ENCODE measurements around the gene TSPAN18.
A peak's percentile ranks its signal among the peaks of the same experiment; 100 is the strongest.
"Not testable (repeated sequence)": the region's sequence is repeated elsewhere in the genome, so short reads cannot be mapped to it uniquely, and the experiment has no call there.

The TSPAN18 gene

DNA sequence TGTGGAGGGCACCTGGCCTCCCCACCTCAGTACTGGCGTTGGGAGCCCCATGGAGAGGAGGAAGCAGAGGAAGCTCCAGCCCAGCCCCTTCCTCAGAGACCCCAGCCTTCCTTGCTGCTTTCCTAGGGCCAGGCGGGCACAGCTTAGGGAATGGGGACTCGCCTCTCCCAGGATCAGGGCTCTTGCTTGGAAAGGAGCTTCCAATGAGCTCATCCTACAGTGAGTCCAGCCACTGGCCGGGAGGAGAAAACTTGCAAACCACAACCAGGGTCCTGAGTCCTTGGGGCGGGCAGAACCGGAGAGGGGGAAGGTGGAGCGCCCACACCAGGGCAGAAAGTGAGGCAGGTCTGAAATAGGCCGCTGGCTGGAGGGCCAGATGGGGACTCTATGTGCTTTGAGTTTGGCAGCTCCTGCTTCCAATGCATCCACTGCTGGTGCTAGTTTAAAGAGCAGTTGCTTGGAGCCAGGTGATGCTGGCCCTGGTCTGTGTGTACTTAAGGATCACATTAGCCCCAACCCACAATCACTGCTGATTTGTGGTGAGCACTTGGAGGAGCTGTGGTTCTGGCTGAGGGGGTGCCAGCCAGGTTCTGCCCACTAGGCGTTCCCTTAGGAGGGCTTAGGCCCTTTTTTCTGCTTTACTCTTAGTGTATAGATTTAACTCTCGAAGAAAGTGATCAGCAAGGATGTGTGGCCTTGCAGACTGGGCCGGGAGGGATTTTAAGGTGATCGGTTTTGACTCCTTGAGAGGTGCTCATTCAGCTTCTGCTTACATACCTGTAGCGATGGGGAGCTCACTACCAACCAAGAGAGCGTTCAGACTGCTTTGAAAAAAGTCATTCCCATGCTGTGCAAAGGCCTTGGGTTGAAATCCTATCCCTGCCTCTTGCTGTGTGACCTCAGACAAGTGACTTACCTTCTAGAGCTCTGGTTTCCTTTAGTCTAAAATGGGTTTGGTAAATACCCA is 142.0 kb downstream of the TSPAN18 start:
- Histone ChIP-seq H3K9me3 (ENCODE audit: insufficient read depth, low read length) (no peaks in the 10 kb centered on the region), H3K27ac (ENCODE audit: low read length) (no peak overlapping the region), H3K4me3 (ENCODE audit: low read length) (no peak overlapping the region), H3K4me1 (ENCODE audit: low read length) (peaks cover 48% of the 10 kb centered on the region), H3K9ac (ENCODE audit: low read length) (no peak overlapping the region), H4K20me1 (ENCODE audit: insufficient read depth, low read length) (no peaks in the 10 kb centered on the region), H3K36me3 (replicated peaks; ENCODE audit: low read depth, low read length) (peaks cover 8% of the 10 kb centered on the region), H3K4me2 (ENCODE audit: low read length) (no peak overlapping the region), H3K27me3 (ENCODE audit: low read depth, low read length) (no peaks in the 10 kb centered on the region), H3K79me2 (ENCODE audit: low read length) (no peaks in the 10 kb centered on the region), H2AFZ (ENCODE audit: low read depth, low read length) (no peak overlapping the region)
- no peak for TF ChIP-seq CTCF (IDR thresholded peaks at IDR 0.05; ENCODE audit: low read depth, low read length)
- TF ChIP-seq EZH2phosphoT487 (IDR thresholded peaks at IDR 0.05; ENCODE audit: low read depth): no peak

DNA sequence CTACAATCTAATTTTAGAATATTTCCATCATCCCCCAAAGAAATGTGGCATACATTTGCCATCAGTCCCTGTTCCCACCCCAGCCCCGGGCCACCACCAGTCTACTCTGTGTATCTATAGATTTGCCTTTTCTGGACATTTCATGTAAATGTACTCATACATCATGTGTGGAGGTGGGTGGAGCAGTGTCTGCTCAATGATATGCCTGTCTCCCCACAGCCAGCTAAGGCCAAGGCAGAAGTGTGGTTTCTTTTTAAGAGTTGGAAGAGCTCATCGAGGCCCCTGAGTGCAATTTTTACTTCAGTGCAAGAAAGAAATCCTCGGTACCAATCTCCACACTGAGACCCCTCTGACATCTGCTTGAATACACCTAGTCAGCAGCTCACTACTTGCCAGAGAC is 143.4 kb downstream of the TSPAN18 start:
- H3K27ac ChIP-seq (ENCODE audit: low read length): peak overlapping the region; percentile 9; the same call in 1 of the 2 replicates
- H3K27me3 ChIP-seq (ENCODE audit: low read depth, low read length): no peaks in the 10 kb centered on the region
- no peaks in the 10 kb centered on the region for H4K20me1 ChIP-seq (ENCODE audit: insufficient read depth, low read length)
- no peak overlapping the region for H3K9ac ChIP-seq (ENCODE audit: low read length)
- peaks cover 8% of the 10 kb centered on the region for H3K36me3 ChIP-seq (replicated peaks; ENCODE audit: low read depth, low read length)
- no peaks in the 10 kb centered on the region for H3K9me3 ChIP-seq (ENCODE audit: insufficient read depth, low read length)
- TF ChIP-seq CTCF (IDR thresholded peaks at IDR 0.05; ENCODE audit: low read depth, low read length) (no peak), EZH2phosphoT487 (IDR thresholded peaks at IDR 0.05; ENCODE audit: low read depth) (no peak)
- H3K4me2 ChIP-seq (ENCODE audit: low read length): no peak overlapping the region
- H2AFZ ChIP-seq (ENCODE audit: low read depth, low read length): no peak overlapping the region
- H3K4me3 ChIP-seq (ENCODE audit: low read length): no peak overlapping the region
- H3K79me2 ChIP-seq (ENCODE audit: low read length): no peaks in the 10 kb centered on the region
- peaks cover 39% of the 10 kb centered on the region for H3K4me1 ChIP-seq (ENCODE audit: low read length)

- Histone ChIP-seq H3K27ac (ENCODE audit: low read length) (peak overlapping the region; percentile 9; the same call in 1 of the 2 replicates), H3K4me3 (ENCODE audit: low read length) (no peak overlapping the region), H3K27me3 (ENCODE audit: low read depth, low read length) (no peaks in the 10 kb centered on the region), H3K4me1 (ENCODE audit: low read length) (peaks cover 34% of the 10 kb centered on the region), H2AFZ (ENCODE audit: low read depth, low read length) (no peak overlapping the region), H3K36me3 (replicated peaks; ENCODE audit: low read depth, low read length) (peaks cover 8% of the 10 kb centered on the region), H3K4me2 (ENCODE audit: low read length) (no peak overlapping the region), H3K9ac (ENCODE audit: low read length) (no peak overlapping the region), H3K9me3 (ENCODE audit: insufficient read depth, low read length) (no peaks in the 10 kb centered on the region), H3K79me2 (ENCODE audit: low read length) (no peaks in the 10 kb centered on the region), H4K20me1 (ENCODE audit: insufficient read depth, low read length) (no peaks in the 10 kb centered on the region)
- TF ChIP-seq EZH2phosphoT487 (IDR thresholded peaks at IDR 0.05; ENCODE audit: low read depth): no peak
- no peak for TF ChIP-seq CTCF (IDR thresholded peaks at IDR 0.05; ENCODE audit: low read depth, low read length)
Measured at GRCh38 chr11:44870615-44871176, 143.9 kb downstream of the TSPAN18 start.

GRCh38 chr11:44871682-44872081 is 144.9 kb downstream of the TSPAN18 start:
- peak overlapping the region; percentile 1; the same call in 1 of the 2 replicates for H3K4me3 ChIP-seq (ENCODE audit: low read length)
- H3K9ac ChIP-seq (ENCODE audit: low read length): peak overlapping the region; percentile 12; the same call in 1 of the 2 replicates
- H3K4me2 ChIP-seq (ENCODE audit: low read length): peak overlapping the region; percentile 11
- peaks cover 30% of the 10 kb centered on the region for H3K4me1 ChIP-seq (ENCODE audit: low read length)
- H2AFZ ChIP-seq (ENCODE audit: low read depth, low read length); H4K20me1 ChIP-seq (ENCODE audit: insufficient read depth, low read length); H3K9me3 ChIP-seq (ENCODE audit: insufficient read depth, low read length); H3K27ac ChIP-seq (ENCODE audit: low read length); H3K36me3 ChIP-seq (replicated peaks; ENCODE audit: low read depth, low read length); H3K27me3 ChIP-seq (ENCODE audit: low read depth, low read length); H3K79me2 ChIP-seq (ENCODE audit: low read length): not testable (repeated sequence)

All from OCI-LY3 (cell line).